Fibroblast of skin of abdomen (primary cell): ENCODE results near the gene ISCA1.

Source experiments
- DNase-seq: peaks from one replicate; pipeline ENCODE4 v3.0.0-alpha.2; 2013

The ISCA1 gene

DNA sequence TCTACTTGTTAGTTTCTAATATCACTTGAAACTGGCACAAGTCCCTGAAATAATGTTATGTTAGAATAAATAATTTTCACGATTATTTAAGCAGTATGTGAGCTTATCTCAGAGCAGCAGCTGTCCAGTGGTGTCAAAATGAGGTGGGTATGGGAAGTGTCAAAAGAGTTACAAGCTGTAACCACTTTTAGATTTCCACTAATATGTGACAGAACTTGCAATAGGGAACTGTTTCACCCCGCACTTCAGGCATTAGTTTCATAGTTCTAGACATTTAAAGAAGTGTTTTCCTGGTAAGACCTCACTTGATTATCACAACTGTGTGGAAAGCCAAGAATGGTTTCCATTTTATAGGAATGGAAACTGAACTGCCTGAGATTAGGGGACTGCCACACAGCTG, 2.9 kb upstream of the ISCA1 start:
- DNase-seq = no peak

DNA sequence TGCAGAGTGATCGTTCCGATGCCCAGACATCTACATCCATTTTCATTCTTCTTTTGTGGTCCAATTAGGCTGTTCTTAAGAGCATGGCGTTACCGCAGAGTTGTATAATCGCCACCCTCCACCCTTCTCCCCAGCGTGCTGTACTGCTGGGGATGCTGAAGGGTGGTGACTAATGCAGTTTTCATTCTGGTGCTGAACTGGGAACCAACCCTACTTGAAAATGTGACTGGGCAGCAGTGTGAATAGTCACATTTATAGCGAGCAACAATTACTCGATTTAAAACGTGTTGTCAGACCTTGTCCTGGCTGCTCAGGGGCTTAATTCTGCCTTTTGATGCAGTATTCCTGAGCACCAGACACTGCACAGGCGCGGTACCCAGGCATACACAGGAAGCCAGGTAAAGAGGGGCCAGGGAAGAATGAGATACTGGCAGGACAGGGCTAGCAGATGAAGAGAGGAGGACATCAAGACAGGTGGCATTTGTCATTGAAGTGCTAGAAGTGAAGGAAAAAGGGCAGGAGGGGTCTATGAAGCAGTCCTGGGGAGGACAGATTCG, 719 bp upstream of the ISCA1 start:
- DNase-seq = peak; percentile 73

DNA sequence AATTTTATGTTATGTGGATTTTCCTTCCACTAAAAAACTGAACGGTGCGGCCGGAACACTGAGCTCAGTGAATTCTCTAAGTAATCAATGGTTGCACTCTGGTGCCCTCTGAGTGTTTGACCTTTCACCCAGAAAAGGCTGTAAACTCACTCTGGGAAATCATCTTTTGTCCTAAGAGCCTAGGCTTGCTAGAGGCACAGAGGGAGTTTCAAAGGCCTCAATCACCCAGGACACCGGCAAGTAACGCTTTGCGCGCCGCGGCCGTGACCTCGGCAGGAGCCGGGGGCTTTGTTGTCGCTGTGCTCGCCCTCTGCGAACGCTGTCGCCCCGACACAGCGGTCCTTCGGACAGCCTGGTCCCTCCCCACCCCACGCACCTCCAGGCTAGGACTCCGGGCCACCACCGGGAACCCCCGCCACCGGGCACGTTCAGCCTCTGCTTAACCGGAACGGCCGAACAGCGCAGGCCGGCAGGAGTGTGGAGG, 703 bp downstream of the ISCA1 start:
- DNase-seq = no peak

DNA sequence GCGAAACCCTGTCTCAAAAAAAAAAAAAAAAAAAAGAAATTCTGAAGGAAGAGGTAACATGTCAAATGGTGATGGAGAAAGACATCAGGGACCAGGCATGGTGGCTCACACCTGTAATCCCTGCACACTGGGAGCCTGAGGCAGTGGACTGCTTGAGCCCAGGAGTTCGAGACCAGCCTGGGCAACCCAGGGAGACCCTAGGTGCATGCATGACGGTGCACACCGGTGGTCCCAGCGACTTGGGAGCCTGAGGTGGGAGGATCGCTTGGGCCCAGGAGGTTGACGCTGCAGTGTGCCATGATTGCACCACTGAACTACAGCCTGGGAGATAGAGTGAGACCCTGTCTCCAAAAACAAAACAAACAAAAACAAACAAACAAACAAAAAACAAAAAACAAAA, 1.8 kb downstream of the ISCA1 start:
- DNase-seq = no peak

DNA sequence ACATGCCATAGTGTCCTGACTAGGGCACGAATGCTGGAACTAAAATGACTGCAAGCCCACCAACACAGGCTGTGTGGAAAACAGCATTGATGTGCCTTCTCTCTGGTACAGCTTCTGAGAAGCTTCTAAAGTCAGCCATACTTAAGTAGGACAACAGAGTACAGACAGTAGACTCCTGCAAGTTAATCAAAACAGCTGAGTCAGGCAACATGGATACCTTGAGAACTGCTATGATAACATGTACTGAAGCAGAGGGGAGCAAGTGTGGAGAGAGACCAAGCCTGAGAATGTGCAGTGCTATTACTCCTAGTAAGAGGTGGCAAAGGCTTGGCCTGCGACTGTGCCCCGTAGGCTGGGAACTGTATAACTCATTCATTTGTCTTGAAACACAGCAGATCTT, 2.5 kb downstream of the ISCA1 start:
- DNase-seq = no peak

DNA sequence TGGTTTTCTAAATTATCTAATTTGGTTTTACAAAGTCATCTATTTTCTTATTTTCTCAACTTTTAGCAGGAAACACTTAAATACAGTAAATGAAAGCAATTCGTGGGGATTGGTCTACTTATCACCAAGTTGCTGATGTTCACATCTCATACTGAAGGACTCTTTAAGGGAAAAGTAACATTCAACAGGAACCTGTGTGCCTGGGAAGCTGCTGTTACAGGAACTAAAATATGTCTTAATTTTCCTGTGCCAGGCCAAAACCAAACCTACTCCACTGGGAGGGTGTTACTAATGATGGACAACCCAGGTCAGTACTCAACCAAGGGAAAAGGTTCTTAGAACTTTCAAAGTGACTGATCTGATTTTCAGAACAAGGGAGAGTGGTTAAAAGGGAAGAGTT, 5.3 kb downstream of the ISCA1 start:
- DNase-seq = no peak

DNA sequence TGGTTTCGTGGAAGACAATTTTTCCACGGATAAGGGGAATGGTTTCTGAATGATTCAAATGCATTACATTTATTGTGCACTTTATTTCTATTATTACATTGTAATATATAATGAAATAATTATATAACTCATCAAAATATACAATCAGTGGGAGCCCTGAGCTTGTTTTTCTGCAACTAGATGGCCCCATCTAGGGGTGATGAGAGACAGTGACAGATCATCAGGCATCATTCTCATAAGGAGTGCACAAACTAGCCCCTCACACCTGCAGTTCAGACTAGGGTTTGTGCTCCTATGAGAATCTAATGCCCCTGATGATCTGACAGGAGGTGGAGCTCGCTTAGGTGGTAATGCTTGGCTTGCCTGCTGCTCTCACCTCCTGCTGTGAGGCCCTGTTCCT, 6.4 kb downstream of the ISCA1 start:
- no peak for DNase-seq

DNA sequence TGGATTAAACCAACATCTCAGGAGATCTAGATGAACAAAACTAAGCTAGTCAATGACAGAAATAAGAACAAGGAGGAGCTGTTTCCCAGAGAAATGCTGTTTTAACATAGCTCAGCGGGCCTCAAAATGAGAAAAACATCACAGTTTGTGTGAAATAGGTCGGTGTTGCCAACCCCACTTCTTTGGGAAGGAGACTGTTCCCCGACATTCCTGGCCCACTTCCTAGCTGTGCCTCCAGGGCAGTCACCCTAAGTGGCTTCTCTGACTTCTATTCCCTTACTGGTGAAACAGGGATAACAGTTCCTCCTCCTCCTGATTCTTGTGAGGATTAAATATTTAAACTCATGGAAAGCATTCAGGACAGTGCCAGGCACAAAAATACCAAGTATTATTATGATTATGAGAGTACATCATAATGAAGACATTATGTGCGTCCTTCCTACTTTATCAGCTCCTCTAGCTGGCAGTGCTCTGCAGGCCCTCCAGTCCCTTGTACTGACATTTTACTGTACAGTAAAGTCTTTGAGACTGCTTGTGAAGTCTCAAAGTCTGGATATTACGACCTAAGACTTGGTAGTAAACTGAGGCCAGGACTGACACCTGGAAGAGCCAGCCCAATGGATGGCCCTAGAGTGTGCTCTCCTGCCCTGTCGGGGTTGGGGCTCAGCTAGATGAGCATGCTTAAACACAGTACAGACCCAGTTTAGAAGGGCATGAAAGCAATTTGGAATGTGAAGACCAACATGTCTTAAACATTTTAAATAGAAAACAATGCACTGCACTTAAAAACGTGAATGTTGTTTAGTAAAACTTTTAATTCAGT, 7.3 kb downstream of the ISCA1 start:
- no peak for DNase-seq

DNA sequence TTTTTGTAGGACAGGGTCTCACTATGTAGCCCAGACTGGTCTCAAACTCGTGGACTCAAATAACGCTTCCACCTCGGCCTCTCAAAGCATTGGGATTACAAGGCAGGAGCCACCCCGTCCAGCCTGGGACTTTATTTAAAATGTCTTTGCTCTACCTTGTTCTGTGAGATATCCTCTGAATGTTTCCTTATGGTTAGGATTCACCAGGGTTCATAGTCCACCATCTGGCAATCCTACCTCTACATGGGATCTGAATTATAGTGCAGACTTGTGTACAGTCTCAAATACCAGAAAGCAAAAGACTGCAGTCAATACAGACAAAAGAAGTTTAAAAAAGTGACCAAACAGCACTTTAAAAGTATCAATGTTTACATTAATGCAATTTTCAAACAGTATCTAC, 10.1 kb downstream of the ISCA1 start:
- DNase-seq = no peak

DNA sequence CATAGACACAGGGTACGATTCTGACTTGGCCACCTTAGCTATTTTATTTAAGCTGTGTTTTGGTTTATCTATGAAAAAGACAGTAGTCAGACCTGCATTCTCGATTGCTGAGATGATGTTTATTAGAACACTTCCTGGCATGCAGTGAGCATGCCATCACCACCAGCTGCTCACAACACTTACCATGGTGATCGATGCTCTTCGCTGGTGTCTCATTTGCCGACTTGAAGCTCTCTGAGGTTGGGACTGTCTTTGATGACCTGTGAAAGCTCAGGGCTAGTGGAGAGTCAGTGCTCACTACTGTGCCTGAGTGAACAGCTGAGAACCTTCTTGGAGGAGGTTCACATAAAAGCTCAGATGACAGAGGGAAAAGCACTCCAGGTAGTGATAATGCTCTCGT, 18.5 kb downstream of the ISCA1 start:
- no peak for DNase-seq

DNA sequence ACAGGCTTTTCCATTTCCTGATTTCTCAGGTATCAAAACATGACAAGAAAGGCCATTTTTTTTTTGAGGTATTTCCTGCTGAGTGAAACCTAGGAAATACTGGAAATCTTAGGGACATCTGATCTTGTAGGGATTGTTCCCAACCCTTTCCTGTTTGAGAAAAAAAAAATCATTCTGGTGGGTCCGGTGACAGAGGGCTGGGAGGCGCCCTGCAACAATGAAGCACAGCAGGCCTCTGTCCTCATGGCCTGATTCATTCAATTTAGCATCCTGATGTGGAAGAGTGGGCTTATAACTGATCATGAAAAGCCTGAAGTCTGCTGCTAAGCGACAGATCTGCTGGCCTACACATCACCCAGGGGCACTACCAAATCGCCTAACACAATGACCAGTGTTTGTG, 19.8 kb downstream of the ISCA1 start:
- DNase-seq = no peak

DNA sequence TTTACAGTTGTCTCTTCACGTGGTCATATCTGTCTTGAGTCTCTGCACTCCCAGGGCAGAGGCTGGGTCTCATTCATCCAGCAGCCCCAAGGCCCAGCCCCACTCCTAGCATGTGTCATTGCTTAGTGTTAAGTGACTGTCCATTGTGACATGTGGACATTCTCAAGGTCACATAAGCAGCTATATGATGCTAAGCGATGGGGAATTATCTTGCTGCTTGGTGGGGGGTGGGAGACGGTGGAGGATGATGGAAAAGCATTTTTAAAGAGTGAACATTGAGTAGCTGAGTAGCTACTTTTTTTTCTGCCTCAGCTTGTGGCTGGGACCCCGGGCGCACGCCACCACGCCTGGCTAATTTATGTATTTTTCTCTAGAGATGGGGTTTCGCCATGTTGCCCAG, 22.8 kb downstream of the ISCA1 start, which contains the start of gene C9orf153:
Gene C9orf153, minus strand, starts transcription at position 101 of the 400 bp plus-strand sequence. CDS start 30,054 bp downstream, outside the sequence.
- DNase-seq = no peak

DNA sequence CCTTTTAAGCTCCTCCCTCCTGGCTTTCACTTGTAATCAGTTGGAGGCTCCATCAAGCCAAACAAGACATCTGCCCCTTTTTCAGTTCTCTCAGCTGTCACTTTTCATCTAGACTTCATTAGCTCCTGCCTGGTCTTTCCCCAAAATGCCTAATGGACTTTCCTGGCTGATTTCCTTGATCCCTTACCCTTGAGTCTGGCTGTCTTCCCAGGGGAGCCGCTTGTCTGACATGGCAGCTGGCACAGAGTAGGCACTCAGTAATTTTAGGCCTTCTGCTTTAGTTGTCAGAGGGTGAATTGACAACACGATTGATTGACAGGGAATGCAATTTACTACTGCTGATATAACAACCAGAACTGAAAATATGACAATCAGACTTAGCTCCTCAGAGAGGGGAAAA, 24.9 kb downstream of the ISCA1 start:
- DNase-seq = no peak

DNA sequence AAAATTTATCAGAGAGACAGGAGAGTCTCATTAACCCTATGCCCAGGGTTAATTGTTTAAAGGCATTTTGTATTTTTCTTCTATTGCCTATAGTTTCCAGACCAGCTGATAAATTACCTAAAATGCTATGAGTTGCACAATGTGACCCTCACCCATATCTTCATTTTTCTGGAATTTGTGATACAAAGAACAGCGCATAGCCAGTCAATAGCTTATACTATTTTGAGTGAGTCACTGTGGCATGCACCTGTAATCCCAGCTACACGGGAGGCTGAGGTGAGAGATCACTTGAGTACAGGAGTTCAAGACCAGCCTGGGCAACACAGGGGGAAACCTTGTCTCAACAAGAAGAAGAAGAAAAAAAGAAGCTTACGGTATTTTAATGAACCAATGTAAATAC, 25.7 kb downstream of the ISCA1 start:
- DNase-seq = no peak

DNA sequence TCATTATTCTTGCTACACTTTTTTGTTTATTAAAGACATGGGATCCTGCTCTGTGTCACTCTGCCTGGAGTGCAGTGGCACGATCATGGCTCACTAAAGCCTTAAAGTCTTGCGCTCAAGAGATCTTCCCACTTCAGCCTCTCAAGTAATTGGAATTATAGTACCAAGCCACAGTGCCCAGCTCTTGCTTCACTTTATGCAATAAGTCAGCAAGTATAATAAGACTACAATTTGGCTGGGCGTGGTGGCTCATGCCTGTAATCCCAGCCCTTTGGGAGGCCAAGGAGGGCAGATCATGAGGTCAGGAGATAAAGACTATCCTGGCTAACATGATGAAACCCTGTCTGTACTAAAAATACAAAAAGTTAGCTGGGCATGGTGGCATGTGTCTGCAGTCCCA, 28.8 kb downstream of the ISCA1 start:
- DNase-seq = no peak

DNA sequence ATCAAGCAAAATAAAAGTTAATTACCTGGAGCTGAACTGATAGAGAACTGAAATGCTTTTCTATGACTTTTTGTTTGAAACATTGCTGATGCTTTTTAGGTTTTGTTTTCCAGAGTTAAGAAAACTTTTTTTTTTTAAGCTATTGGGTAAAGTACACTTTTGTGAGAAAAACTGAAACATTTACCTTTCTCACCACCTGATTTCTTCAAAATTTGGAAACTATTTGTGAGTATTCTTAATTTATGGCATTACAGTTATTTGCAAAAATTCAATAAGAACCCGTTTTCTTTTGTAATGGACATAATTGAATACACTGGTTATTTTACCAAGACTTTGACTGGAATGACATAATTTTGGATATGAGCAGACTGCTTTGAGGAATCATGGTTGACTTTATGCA, 29.5 kb downstream of the ISCA1 start:
- DNase-seq = no peak

DNA sequence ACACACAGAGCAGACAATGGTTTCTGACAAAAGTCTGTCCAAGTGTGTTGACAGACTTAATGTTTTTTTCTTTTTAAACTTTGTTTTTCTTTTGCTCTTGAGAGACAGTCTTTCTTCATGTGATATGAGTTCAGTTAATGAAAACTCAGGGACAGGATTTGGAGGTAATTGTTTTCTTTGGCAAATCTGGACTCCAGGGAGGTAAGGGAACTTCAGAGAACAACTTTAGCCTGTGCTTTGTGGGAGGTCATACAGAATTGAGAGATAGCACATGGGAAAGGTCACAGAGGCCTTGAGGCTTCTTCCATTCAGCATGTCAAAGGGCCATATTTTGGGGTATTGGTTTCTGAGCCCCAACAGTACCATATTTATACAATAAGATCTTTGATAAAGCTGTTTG, 32.2 kb downstream of the ISCA1 start:
- no peak for DNase-seq

DNA sequence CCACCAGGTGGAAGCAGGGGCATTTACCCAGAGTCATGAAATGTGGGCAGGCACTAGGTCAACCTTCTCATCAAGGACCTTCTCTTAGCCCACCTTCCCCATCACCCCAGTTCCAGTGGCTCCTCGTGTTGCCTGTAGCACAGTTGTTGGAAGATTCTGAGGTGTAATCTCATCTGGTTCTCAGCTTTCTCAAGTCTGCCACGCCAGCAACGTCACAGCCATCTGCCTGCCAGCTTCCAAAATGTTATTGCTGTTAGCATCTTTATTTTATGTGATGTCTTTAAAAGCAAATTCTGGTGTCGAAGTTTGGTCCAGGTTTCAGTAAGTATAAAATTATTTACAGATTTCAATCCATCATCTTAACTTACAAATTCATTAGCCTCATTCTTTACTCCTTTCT, 33.6 kb downstream of the ISCA1 start:
- no peak for DNase-seq

DNA sequence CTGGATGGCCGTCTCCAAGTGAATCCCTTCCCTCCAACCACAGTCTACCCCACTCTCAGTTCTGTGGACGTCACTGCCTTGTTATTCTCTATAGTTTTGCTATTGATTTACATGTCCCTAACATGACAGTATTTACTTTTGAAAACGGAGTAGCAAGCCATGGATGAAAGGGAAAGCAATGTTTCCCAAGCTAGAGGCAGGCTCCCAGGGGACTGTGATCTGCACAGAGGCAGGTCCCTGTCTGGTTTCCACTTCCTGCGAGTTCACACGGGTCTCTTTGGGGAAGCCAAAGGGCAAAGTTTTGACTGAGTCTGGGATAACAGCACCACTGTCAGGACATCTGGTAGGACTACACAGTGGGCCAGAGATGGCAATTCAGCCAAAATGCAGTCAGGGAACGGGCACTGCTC, 35.6 kb downstream of the ISCA1 start:
- no peak for DNase-seq

DNA sequence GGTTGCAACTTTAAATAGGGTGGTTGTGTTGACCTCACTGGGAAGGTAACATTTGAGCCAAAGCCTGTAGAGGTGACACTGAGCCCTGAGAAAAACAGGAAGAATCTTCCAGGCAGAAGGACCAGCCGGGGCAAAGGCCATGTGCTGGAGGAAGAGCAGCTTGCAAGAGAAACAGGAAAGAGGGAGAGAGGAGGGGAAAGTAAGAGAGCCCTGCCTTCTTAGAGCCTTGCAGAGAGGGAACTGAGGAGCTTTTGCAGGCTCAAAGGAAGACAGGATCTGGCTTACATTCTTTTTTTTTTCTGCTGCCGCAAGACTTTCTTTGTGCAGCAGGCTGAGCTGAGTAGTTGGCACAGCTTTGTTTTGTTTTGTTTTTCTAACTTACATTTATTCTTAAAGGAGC, 40.3 kb downstream of the ISCA1 start:
- DNase-seq = no peak

DNA sequence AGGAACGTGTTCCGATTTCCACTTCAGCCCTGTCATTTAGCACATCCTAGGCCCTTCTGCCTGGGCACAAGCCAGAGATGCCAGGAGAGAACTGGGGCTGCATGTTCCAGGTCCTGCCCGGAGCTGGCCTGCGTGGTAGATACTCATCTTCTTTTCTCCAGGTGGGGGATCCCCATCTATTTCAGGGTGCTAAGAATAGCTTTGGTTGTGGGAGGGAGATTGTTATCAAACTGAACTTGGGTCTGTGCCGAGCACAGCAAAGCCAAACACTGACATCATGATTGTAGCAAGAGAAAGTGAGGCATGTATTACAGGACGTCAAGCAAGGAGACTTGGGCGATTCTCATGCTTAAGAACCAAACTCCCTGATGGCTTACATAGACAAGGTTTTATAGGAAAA, 41.1 kb downstream of the ISCA1 start:
- DNase-seq = no peak

DNA sequence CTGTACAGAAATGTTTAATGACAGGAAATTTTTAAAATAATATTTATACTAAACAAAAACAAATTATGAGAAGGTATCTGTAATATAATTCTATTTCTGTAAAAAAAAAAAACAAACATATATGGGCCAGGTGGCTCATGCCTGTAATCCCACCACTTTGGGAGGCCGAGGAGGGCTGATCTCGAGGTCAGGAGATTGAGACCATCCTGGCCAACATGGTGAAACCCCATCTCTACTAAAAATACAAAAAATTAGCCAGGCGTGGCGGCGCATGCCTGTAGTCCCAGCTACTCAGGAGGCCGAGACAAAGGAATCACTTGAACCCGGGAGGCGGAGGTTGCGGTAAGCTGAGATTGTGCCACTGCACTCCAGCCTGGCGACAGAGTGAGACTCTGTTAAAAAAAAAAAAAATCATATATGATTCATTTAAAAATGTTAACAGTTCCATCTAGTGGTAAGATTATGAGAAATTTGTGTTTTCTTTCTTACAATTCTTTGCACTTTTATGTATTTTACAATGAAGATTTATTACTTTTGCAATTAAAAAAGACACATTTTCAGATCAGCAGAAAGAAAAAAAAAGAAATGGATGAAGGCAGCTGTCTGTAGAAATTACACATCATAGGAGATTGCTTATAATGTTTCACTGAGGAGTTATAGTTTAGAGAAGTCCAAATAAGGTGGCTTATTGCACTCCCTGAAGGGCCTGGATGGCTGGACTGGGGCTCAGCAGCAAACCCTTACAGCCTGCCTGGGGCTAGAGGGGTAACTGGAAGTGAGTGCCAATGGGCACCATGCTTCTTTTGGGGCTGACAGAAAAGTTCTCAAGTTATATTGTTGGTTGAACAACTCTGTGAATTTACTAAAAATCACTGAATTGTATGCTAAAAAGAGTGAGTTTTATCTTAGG, 43.2 kb downstream of the ISCA1 start:
- no peak for DNase-seq

DNA sequence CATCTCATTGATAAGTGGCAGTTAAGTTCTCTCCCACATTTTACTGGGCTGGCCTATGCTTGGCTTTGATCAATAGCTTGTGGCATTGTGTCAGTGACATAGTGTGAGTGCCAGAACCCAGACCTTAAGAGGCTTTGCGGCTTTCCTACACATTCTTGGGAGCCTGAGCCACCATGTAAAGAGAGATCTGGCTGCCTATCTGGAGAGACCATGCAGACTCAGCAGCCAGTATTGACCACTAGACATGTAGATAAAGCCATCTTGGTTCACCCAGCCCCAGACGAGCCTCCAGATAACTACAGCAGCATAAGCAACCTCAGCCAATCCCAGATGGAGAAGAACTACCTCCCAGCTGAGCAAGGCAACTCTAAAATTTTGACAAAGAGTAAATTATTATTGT, 51.5 kb downstream of the ISCA1 start:
- no peak for DNase-seq
